Stimulated activated CD4-positive, alpha-beta T cell treated with anti-CD3 and anti-CD28 coated beads, Interleukin-12 subunit alpha, Interleukin-12 subunit beta, amount 100 ng/mL, for 24 hours (primary cell): ENCODE measurements around the gene HHIPL1.

Source experiments
- DNase-seq, 2 experiments: peaks; one replicate each; pipeline ENCODE4 v3.0.0-alpha.2; 2020; ENCODE audit warnings: low read depth in 2 of 2

Gene HHIPL1

DNA sequence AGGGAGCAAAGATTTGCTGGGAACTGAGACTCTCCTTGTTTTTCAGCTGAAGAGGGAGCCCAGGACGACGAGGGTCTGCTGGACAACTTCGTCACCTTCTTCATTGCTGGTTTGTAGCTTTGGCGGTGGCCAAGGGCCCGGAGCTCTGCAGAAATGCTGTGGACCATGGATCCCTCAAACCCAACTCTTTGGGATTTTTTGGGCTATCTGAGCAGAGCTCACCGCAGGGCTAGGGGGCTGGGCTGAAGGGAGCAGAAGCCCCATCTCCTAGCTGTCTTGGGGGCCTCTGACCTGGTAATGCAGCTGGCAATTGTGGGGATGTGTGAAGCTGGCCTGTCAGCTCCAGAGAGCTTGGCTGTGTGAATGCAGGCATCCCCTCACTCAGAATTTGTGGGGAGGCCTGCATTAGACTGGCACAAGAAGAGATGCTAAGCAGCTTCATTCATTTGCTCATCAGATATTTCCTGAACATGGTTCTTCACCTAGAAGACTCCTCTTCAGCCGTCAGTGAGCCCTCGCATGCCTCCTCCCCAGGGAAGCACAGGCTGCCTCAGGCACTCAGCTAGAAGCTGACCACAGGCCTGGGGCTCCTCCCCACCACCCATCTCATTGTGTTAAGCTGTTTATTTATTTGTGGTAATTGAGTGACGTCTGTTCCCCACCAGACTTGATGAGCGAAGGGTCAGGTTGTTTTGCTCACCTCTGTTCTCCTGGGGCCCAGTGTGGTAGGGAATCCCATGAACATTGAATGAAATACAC lies 71.3 kb downstream of the HHIPL1 start:
- DNase-seq, result no peak

- DNase-seq, result no peak
These were observed 72.1 kb downstream of the HHIPL1 start for GRCh38 chr14:99716850-99717681.

DNA sequence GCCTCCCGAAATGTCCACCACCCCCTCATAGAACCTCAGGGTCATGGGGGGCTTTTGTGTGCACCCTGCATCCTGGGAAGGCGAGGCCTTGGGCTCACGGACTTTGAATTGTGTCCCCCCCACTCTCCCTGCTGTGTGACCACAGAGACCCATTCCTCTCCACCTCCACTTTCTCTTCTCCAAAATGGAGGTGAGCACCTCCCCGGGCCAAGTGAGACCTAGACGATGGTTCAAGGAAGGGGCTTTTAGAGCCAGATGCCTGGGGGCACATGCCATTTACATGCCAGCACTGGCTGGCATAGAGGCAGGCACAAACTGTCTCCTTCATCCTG lies 72.7 kb downstream of the HHIPL1 start:
- DNase-seq, result no peak

GRCh38 chr14:99718031-99718810 lies 73.3 kb downstream of the HHIPL1 start:
- no peak for DNase-seq

DNA sequence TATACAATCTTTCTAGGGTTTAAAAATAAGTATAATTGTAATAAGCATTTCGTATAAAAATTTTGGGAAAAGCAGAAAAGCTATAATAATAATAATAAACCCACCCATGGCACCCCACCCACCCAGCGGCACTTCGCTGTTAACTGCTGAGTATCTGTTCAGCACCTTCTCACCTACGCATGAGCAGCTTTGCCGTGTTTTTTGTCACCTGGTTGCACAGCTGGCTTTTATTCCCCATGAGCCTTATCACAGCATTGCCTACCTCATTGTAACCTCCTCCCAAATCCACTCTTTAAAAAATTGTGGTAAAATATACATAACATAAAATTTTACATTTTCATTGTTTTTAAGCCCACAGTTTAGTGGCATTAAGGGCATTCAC lies 73.9 kb downstream of the HHIPL1 start:
- no peak for DNase-seq

GRCh38 chr14:99720941-99721791 lies 76.2 kb downstream of the HHIPL1 start:
- no peak for DNase-seq

- DNase-seq, result no peak
These were observed 77.0 kb downstream of the HHIPL1 start for GRCh38 chr14:99721792-99722516.

GRCh38 chr14:99722741-99723140 lies 77.8 kb downstream of the HHIPL1 start:
- DNase-seq, result no peak

DNA sequence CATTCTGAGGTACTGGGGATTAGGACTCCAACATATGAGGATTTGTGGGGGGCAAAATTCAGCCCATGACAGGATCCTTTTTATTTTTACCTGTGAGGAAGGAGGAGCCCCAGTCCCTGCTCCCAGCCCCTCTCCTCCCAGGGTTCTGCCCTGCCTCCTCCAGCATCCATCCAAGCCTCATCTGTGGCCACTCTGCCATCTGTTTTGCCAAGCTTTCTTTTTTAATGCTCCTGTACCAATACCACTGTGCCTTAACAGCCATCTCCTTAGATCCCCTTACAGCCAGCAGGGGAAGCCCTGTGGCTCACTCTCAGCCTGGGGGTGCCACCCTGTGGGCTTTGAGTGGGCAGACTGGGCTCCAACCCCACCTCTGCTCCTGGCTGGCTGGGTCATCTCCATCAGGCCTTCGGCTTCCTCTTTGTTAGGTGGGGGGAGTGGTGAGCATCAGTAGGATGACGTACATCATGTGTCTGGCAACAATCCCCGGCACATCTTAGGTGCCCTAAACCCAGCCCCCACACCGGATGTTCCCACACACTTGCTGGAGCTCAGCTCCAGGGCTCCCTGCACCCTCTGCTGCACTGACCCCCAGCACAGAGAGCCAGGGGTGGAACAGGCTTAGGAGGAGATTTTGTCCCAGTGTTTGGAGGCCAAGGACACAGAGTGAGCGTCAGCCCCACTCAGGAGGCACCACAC lies 79.4 kb downstream of the HHIPL1 start:
- no peak for DNase-seq

GRCh38 chr14:99724939-99725773 lies 80.2 kb downstream of the HHIPL1 start:
- no peak for DNase-seq

DNA sequence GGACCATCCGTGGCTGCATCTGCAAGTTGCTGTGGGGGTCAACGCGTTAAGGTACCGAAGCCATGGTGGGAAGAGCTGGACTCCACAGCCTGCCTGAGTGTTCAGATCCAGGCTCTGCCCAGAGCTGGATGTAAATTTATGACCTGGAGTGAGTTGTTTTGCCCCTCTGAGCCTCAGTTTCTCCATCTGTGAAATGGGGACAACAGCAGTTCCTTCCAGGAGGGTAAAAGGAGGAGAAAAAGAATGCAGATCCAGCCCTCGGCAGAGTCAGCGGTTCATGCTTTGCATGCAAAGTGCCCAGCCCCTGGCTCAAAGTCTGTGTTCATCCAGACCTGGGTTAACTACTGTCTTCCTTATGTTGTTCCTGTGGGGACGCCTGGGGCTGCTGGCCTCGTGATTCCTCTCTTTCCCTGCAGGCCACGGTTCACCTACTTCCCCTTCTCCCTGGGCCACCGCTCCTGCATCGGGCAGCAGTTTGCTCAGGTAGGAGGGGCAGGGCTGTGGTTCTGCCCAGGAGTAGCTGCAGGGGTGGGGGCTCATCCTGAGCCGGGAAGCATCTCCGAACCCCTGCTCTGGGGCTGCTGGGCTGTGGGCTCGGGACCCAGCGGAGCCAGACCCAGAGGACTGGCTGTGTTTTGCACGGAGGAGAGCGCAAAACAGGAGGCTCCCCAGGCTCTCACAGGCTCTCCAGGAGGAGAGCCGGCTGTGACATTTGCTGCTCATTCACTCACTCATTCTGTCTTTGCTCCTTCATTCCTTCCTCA lies 81.0 kb downstream of the HHIPL1 start:
- DNase-seq, result no peak

GRCh38 chr14:99726538-99727095 lies 81.7 kb downstream of the HHIPL1 start:
- DNase-seq, result no peak

GRCh38 chr14:99727096-99727870 lies 82.4 kb downstream of the HHIPL1 start:
- no peak for DNase-seq

GRCh38 chr14:99728231-99728920 lies 83.4 kb downstream of the HHIPL1 start:
- DNase-seq, result no peak

- no peak for DNase-seq
These were observed 84.1 kb downstream of the HHIPL1 start for GRCh38 chr14:99728981-99729451.
